Mesodermal cell (in vitro differentiated cells): ENCODE results near the gene PRICKLE2.

Source experiments
- H3K27ac ChIP-seq: 2 replicates; pipeline ENCODE4 v1.7.0; 2013; ENCODE audit warnings: mild to moderate bottlenecking, low read depth, low read length, moderate library complexity; ENCODE audit not compliant: severe bottlenecking
- H3K36me3 ChIP-seq: 2 replicates; pipeline ENCODE4 v1.7.1; 2013; ENCODE audit warnings: mild to moderate bottlenecking, low read length, moderate library complexity; ENCODE audit not compliant: control insufficient read depth, insufficient read depth
- H3K4me1 ChIP-seq: one replicate; pipeline ENCODE4 v1.7.1; 2013; ENCODE audit warnings: mild to moderate bottlenecking, low read length; ENCODE audit not compliant: insufficient read depth, control insufficient read depth, poor library complexity, severe bottlenecking
- H3K4me3 ChIP-seq: 2 replicates; pipeline ENCODE4 v1.7.0; 2013; ENCODE audit warnings: low read length, control low read depth, mild to moderate bottlenecking; ENCODE audit not compliant: insufficient read depth, poor library complexity, severe bottlenecking; ENCODE audit errors: extremely low read depth
- H3K9me3 ChIP-seq: 2 replicates; pipeline ENCODE4 v1.7.1; 2013; ENCODE audit warnings: mild to moderate bottlenecking, low read length, moderate library complexity; ENCODE audit not compliant: control insufficient read depth
- WGBS, 2 experiments: methylation state at CpG; one replicate each; pipeline ENCODE4 v1.1.5; 2013; ENCODE audit warnings: missing lambda C conversion rate in 2 of 2; ENCODE audit not compliant: insufficient coverage in 2 of 2; 5-methylcytosine and 5-hydroxymethylcytosine counted together

Gene PRICKLE2

DNA sequence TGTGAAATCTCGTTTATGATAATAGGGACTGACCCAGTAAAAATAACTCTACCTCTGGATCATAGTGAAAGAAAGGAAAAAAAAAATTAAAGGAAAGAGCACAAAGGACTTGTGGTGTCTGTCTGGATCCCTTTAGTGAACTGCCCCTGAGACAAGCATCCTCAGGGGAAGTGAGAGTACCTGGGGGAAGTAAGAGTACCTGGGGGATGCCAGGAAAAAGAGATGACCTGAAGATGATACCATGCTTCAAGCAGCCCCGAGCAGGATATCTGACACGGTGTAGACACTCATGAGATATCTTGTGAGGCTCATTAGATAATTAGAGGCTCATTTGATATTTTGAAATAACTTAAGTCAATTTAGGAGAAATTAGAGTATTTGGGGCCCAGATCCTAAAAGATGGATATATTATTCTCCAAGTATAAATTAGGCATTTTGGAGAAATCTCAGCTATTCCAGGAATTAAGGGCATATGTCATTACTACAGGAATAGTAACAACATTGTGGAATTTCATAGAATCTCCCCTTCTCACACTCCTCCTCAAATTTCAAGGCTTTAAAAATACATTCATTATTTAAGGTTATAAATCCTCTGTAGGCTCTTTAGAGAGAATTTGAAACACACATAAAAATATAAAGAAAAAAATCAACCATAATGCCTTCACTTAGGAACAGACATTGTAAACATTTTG lies 165.6 kb downstream of the PRICKLE2 start:
- WGBS, 2 experiments = 90 to 93% methylated on average over 2 to 3 of the region's 3 CpGs
- no peak overlapping the region for H3K4me3 ChIP-seq
- H3K9me3 ChIP-seq = no peaks in the 10 kb centered on the region
- H3K27ac ChIP-seq = no peak overlapping the region
- H3K4me1 ChIP-seq = peaks cover 43% of the 10 kb centered on the region
- H3K36me3 ChIP-seq = no peaks in the 10 kb centered on the region

DNA sequence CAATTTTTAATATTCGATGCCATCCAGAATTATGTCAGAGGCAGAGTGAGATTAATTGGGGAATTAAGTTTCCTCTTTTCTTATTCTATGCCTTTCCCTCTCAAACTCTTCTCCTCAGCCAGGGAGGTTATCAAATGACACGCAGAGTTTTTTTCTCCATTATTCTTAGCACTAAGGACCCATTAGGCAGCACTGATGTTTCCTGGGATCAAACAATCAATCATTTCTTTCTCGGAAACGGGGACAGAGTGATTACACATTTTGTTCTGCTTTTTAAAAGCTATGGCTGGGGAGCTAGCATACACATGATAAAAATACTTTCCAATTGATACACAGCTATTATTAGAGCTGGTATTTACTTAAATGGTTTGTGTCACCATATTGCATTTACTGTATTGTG lies 166.7 kb downstream of the PRICKLE2 start:
- Histone ChIP-seq H3K36me3 (no peaks in the 10 kb centered on the region), H3K27ac (no peak overlapping the region), H3K4me3 (no peak overlapping the region), H3K9me3 (no peaks in the 10 kb centered on the region), H3K4me1 (peaks cover 47% of the 10 kb centered on the region)
- 100% methylated on average over 1 of the region's 4 CpGs for WGBS, 2 experiments

DNA sequence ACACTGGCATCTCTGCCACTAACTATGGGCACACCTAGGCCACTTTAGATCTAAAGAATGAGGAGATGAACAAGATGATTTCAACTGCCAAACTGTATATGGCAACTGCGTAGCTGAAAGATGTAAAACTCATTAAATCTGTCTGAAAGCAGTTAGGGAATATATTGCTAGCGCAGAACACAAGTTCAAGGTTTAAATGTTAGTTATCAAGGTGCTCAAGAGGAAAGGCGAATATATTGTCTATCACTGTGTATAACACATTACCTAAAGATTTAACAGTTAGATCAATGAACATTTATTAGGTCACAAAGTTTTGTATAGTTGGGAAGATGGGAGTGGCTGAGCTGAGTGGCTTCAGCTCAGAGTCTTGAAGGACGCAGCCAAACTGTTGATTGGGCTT lies 168.0 kb downstream of the PRICKLE2 start:
- 100% methylated on average over 1 of the region's 4 CpGs; no CpG with 5 or more reads in 1 of the 2 experiments for WGBS, 2 experiments
- H3K27ac ChIP-seq = no peak overlapping the region

DNA sequence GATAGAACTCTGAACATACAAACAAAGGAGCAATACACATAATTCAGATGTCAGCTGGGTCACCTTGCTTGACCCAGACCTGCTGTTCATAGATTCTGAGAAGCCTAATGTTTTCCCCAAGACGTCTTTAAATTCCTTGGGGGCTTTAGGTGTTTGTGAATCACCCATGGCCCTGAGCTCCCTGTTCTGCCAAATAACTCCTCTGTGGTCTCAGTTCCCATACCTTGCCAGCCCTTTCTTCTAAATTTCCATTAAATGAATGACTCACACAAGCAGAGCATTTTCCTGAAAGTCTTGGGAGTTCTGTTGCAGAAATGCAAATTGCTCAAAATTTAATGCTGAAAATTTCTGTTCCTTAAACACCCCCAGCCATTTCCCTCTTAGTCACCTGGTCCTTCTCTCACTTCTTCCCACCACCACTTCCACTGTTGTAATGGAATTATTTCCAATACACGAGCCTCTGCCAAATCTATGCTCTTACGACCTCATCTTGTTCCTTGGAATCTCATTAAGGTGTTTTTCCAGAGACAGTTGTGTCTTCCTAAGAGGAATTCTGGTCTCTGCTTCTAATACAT lies 168.6 kb downstream of the PRICKLE2 start:
- H3K36me3 ChIP-seq = no peaks in the 10 kb centered on the region
- H3K9me3 ChIP-seq = no peaks in the 10 kb centered on the region
- H3K27ac ChIP-seq = no peak overlapping the region
- H3K4me3 ChIP-seq = no peak overlapping the region
- peaks cover 47% of the 10 kb centered on the region for H3K4me1 ChIP-seq
- 79 to 100% methylated on average over 2 to 3 of the region's 3 CpGs for WGBS, 2 experiments

More for the DNA sequence above, 168.0 kb downstream of the PRICKLE2 start:
- Histone ChIP-seq H3K9me3 (no peaks in the 10 kb centered on the region), H3K4me1 (peaks cover 47% of the 10 kb centered on the region), H3K36me3 (no peaks in the 10 kb centered on the region), H3K4me3 (no peak overlapping the region)

DNA sequence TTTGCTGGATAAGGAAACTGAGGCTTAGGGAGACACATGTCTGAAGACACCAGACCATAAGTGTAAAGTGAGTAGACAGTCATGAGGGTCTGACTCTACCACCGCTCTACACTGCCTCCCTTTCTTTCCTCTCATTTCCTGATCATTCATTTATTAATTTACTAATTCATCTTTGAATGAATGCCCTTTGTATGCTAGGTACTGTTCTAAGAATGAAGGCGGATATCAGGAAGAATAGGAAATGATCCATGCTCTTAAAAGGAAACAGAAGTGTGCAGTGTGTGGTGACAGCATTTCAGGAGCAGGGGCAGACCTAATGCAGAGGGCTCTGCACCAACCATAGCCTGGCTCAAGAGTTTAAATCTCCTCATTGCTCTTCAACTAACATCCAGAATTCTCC lies 170.2 kb downstream of the PRICKLE2 start:
- H3K36me3 ChIP-seq = no peaks in the 10 kb centered on the region
- H3K4me3 ChIP-seq = no peak overlapping the region
- WGBS, 2 experiments = 100% methylated on average over 1 of the region's 2 CpGs; no CpG with 5 or more reads in 1 of the 2 experiments
- H3K27ac ChIP-seq = no peak overlapping the region
- peaks cover 45% of the 10 kb centered on the region for H3K4me1 ChIP-seq
- H3K9me3 ChIP-seq = no peaks in the 10 kb centered on the region

DNA sequence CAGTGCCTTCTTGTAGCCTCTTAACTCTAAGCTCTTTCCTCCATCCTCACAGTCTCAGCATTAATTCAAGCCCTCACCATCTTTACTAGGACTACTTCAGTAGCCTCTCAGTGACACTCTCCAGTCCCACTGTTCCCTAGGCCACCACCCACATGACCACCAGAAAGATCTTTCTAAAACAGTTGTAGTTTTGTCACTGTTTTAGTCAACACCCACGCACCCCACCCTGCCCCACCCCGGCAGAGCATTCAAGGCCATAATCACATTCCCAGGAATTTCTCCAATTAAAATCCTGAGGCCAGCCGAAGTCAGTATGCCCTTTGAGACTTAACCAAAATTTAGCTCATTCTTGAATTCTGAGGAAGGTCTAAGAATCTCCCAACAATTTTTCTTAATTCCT lies 170.8 kb downstream of the PRICKLE2 start:
- Histone ChIP-seq H3K4me3 (no peak overlapping the region), H3K36me3 (no peaks in the 10 kb centered on the region), H3K4me1 (peaks cover 49% of the 10 kb centered on the region), H3K27ac (no peak overlapping the region), H3K9me3 (no peaks in the 10 kb centered on the region)
- WGBS, 2 experiments = 93 to 100% methylated on average over 2 to 3 of the region's 3 CpGs

DNA sequence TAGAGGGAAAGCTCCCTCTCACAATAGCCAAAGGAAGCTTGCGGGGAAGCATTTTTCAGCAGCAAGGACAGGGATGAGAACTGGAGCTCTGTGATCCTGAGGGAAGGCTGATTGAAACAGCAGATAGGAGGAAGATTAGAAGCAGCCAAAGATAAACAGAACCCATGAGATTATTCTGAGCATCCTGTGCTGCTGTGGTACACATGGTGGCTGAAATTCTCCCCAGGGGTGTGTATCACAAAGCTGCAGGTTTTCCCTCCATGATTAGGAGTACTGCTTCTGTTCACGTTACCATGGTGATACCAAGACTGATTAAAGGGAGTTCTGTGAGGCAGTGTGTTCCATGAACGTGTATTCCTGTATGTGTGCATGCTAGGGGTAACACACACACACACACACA lies 171.7 kb downstream of the PRICKLE2 start:
- H3K4me3 ChIP-seq = no peak overlapping the region
- WGBS, 2 experiments = no CpG with 5 or more reads among the region's 3 CpGs
- no peaks in the 10 kb centered on the region for H3K36me3 ChIP-seq
- H3K27ac ChIP-seq = peak overlapping the region; percentile 43
- peaks cover 58% of the 10 kb centered on the region for H3K4me1 ChIP-seq
- no peaks in the 10 kb centered on the region for H3K9me3 ChIP-seq

DNA sequence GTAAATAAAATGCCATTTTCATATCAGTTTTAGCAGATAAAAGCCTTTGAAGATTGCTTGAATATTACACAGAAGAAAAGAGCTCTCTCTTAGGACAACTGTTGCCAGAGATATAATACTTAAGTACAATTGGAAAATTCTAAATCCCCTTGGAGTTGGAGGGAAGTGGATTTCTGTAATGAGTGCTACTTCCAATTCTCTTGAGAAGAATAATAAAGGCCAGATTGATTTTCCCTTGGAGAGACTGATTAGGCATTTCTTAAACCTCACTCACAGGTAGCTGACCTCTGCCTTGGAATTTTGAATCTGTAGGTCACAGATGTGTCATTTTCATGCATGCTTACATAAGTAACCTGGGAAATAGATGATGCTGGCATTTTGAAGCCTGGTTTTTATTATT lies 172.1 kb downstream of the PRICKLE2 start:
- peaks cover 62% of the 10 kb centered on the region for H3K4me1 ChIP-seq
- H3K4me3 ChIP-seq = no peak overlapping the region
- H3K9me3 ChIP-seq = no peaks in the 10 kb centered on the region
- H3K27ac ChIP-seq = no peak overlapping the region
- H3K36me3 ChIP-seq = no peaks in the 10 kb centered on the region

DNA sequence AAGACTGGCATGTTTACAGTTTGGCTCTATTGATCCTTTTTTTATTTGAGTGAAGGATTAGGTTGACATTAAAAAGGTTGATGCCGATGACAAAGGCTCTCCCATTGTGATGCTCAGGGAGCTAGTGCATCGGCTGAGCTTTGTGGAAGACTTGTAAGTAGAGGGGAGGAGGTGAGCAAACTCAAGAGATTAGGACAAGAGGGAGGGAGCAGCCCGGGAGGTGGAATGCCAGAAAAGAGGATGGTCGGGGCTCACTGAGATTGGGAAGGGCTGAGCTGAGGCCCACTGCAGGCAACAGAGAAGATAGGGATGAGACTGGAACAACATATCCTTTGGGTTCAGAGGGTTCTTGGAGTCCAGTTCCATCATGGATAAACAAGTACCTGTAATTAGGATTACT lies 175.4 kb downstream of the PRICKLE2 start:
- no peak overlapping the region for H3K4me3 ChIP-seq
- 17 to 22% methylated on average over 3 to 4 of the region's 4 CpGs for WGBS, 2 experiments
- peaks cover 58% of the 10 kb centered on the region for H3K4me1 ChIP-seq
- H3K27ac ChIP-seq = no peak overlapping the region
- H3K36me3 ChIP-seq = no peaks in the 10 kb centered on the region
- H3K9me3 ChIP-seq = no peaks in the 10 kb centered on the region

DNA sequence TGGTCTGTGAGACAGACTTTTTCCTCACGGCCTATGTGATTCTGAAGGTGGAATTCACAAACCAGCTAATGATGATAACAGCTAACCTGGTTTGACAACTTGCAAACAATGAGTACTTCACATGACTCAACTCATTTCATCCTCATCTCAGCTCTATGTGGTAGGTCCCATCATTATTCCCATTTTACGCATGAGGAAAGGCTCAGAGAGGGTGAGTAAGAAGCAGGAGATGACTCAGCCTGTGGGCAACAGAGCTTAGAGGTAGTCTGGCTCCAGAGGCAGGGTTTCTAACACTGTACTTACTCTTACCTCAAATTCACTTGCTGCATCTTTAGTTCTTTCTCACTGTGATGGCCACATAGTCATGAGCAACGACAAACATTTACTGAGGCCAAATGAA lies 176.1 kb downstream of the PRICKLE2 start:
- Histone ChIP-seq H3K4me1 (peaks cover 51% of the 10 kb centered on the region), H3K9me3 (no peaks in the 10 kb centered on the region), H3K36me3 (no peaks in the 10 kb centered on the region), H3K4me3 (no peak overlapping the region), H3K27ac (peak overlapping the region; percentile 63)
- WGBS, 2 experiments = 56 to 71% methylated on average over 1 to 2 of the region's 3 CpGs

DNA sequence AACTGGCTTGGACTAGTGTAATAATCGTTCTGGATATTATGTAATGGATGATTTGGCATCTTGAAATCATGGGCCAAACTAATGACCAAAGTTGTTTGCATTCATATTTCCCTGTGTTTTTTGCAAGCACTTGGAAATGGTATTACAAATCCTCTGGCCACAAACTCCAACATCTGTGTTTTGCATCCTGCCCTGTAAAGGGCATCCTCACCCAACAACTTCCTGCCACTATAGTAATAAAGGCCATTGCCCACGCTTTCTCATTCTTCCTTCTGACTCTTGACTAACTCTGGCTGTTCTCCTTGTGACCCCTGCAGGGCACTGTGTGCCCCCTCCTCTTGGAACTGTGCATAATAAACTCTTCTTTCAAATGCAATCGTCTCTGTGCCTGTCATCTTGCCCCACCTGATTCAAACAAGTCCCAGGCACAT lies 176.6 kb downstream of the PRICKLE2 start:
- H3K4me1 ChIP-seq = peaks cover 47% of the 10 kb centered on the region
- no peak overlapping the region for H3K4me3 ChIP-seq
- WGBS, 2 experiments = 44 to 58% methylated on average over 2 to 3 of the region's 3 CpGs
- no peaks in the 10 kb centered on the region for H3K36me3 ChIP-seq
- peak overlapping the region; percentile 63 for H3K27ac ChIP-seq
- no peaks in the 10 kb centered on the region for H3K9me3 ChIP-seq
